Stomach (tissue), 9 donors: ENCODE results near the gene PDIA4. TPM values are rescaled to one million over a fixed set of nuclear protein-coding genes. Genes with fewer than 3 reads are reported as not detected.
"Not testable (repeated sequence)": the region's sequence is repeated elsewhere in the genome, so short reads cannot be mapped to it uniquely, and the experiment has no call there.

Experiments used
- DNase-seq, 2 donors: peaks; one replicate each; pipeline versions ENCODE4 v3.0.0 to v3.0.0-alpha.2; 2013 to 2019
- H3K27ac ChIP-seq, 5 donors: fragments of 200-600 bp in 4 of 5; sonication (generic) in 4 of 5; one replicate each; pipeline ENCODE4 v1.5.1; 2013 to 2019; ENCODE audit warnings: mild to moderate bottlenecking in 1 of 5, moderate library complexity in 1 of 5
- H3K27me3 ChIP-seq, 3 donors: fragments of 200-600 bp; sonication (generic); one replicate each; pipeline ENCODE4 v1.5.1; 2017 to 2019; ENCODE audit warnings: mixed run types in 1 of 3
- H3K36me3 ChIP-seq, 4 donors: fragments of 200-600 bp; sonication (generic); 1 replicate in 3 of 4; 2 replicates in 1 of 4; pipeline ENCODE4 v1.5.1; 2016 to 2019
- H3K4me1 ChIP-seq, 4 donors: fragments of 200-600 bp; sonication (generic); one replicate each; pipeline ENCODE4 v1.5.1; 2016 to 2019
- H3K4me3 ChIP-seq, 4 donors: fragments of 200-600 bp; sonication (generic) in 3 of 4; one replicate each; pipeline ENCODE4 v1.5.1; 2016 to 2019; ENCODE audit warnings: mild to moderate bottlenecking in 1 of 4
- H3K9me3 ChIP-seq, 4 donors: fragments of 200-600 bp; sonication (generic); one replicate each; pipeline ENCODE4 v1.5.1; 2016 to 2019
- EP300 ChIP-seq: sonication (generic); formaldehyde crosslinking; IDR thresholded peaks from one replicate; pipeline ENCODE4 v1.6.1; 2017; ENCODE audit warnings: antibody characterized with exemption
- POLR2A ChIP-seq, 4 donors: fragments of 450-650 bp; IDR thresholded peaks; one replicate each; pipeline ENCODE4 v1.6.1; 2016; ENCODE audit warnings: antibody characterized with exemption in 4 of 4, control low read depth in 2 of 4, mild to moderate bottlenecking in 1 of 4, moderate library complexity in 1 of 4
- POLR2AphosphoS5 ChIP-seq, 3 donors: sonication (generic); formaldehyde crosslinking; IDR thresholded peaks; one replicate each; pipeline ENCODE4 v1.6.1; 2016; ENCODE audit warnings: antibody characterized with exemption in 3 of 3
- WGBS, 5 donors: extraction: QIAGEN DNeasy Blood & Tissue Kit in 3 of 5; methylation state at CpG; one replicate each; pipeline versions ENCODE4 v1.1.5 to v1.1.7; 2013 to 2018; 5-methylcytosine and 5-hydroxymethylcytosine counted together
- intact Hi-C: fragments of 100-400 bp; cut with DNase I; formaldehyde crosslinking; loops from one replicate; pipeline ENCODE4 v1.15.1; 2023; ENCODE audit warnings: low total_unique reads
- polyA plus RNA-seq, 3 donors: library from polyadenylated mRNA; stranded (reverse); fragments of 200-250 nt; gene quantifications; one replicate each; pipeline ENCODE4 v1.2.3, GENCODE V29; 2013
- total RNA-seq, 5 donors: library from RNA; depleted of rRNA; stranded (reverse); fragments of >200 nt; gene quantifications; one replicate each; pipeline versions ENCODE4 v1.1.0 to v1.2.3, GENCODE V29; 2014 to 2016
- TF ChIP-seq, protein P1 (sequence below), 7 experiments: fragments of 450-650 bp in 4 of 7; fragments of 200-600 bp in 3 of 7; sonication (generic) in 3 of 7; IDR thresholded peaks; one replicate each; pipeline ENCODE4 v1.5.1; 2016 to 2019; ENCODE audit warnings: antibody characterized with exemption in 7 of 7, control low read depth in 2 of 7, mild to moderate bottlenecking in 1 of 7
- donor health status: healthy with polysubstance abuse.
- donor health status: Bipolar disorder and iron deficiency.
- donor health status: healthy.

Gene PDIA4
- total and polyA plus RNA-seq, 8 donors: 13.7 to 185 (median 73.3) TPM

DNA sequence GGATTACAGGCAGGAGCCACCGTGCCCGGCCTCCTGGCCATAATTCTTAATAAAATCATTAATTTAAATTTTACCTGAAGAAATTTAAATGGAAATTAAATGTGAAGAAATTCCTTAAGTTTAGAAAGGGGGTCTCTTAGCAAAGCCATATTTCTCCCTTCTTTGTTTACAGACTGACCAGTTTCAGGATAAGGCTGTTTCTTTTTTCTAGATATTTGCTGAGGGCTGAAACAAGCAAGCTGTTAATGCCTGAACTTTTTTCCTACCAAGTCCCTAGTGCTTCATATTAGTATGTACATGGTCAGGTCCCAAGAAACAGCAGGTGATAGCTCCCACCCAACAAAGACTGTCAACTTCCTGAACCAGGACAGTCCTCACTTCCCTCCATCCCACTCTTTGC lies 18.1 kb upstream of the PDIA4 start:
- intact Hi-C loops: no loop called here
- H3K9me3 ChIP-seq: no peaks in the 10 kb centered on the region
- no peaks in the 10 kb centered on the region for H3K4me1 ChIP-seq
- no peak for DNase-seq
- H3K4me3 ChIP-seq: no peak overlapping the region
- H3K36me3 ChIP-seq: no peaks in the 10 kb centered on the region
- no peak overlapping the region for H3K27ac ChIP-seq
- H3K27me3 ChIP-seq: no peaks in the 10 kb centered on the region
- 91 to 95% (median 93%) methylated on average over 2 of the region's 2 CpGs for WGBS, 5 donors
- TF ChIP-seq, protein P1, sequence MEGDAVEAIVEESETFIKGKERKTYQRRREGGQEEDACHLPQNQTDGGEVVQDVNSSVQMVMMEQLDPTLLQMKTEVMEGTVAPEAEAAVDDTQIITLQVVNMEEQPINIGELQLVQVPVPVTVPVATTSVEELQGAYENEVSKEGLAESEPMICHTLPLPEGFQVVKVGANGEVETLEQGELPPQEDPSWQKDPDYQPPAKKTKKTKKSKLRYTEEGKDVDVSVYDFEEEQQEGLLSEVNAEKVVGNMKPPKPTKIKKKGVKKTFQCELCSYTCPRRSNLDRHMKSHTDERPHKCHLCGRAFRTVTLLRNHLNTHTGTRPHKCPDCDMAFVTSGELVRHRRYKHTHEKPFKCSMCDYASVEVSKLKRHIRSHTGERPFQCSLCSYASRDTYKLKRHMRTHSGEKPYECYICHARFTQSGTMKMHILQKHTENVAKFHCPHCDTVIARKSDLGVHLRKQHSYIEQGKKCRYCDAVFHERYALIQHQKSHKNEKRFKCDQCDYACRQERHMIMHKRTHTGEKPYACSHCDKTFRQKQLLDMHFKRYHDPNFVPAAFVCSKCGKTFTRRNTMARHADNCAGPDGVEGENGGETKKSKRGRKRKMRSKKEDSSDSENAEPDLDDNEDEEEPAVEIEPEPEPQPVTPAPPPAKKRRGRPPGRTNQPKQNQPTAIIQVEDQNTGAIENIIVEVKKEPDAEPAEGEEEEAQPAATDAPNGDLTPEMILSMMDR (IDR thresholded peaks at IDR 0.05): no peak
- TF ChIP-seq POLR2AphosphoS5 (IDR thresholded peaks at IDR 0.05) (no peak), EP300 (no peak), POLR2A (IDR thresholded peaks at IDR 0.05) (no peak)

DNA sequence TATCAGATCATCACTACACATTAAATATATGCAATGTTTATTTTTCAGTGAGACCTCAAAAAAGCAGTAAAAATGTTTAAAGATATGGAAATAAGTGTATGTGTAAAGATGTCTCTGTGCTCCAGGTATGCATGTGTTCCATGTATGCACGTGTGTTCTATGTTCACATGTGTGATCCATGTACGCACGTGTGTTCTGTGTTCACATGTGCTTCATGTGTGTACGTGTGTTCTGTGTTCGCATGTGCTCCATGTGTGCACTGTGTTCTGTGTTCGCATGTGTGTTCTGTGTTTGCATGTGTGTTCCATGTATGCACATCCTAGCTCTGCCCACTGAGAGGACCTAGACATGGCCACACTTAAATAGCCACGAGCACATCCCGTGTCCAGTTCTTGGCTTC lies 15.6 kb upstream of the PDIA4 start:
- TF ChIP-seq POLR2AphosphoS5 (IDR thresholded peaks at IDR 0.05) (no peak), EP300 (no peak), POLR2A (IDR thresholded peaks at IDR 0.05) (no peak)
- TF ChIP-seq, protein P1 (IDR thresholded peaks at IDR 0.05): no peak
- no peak overlapping the region for H3K27ac ChIP-seq
- DNase-seq: no peak
- no peaks in the 10 kb centered on the region for H3K27me3 ChIP-seq
- H3K4me3 ChIP-seq: no peak overlapping the region
- no peaks in the 10 kb centered on the region for H3K4me1 ChIP-seq
- H3K36me3 ChIP-seq: no peaks in the 10 kb centered on the region
- 88 to 95% (median 93%) methylated on average over 8 of the region's 8 CpGs for whole genome bisulfite sequencing, 5 donors
- H3K9me3 ChIP-seq: no peaks in the 10 kb centered on the region
- intact Hi-C loops: no loop called here

DNA sequence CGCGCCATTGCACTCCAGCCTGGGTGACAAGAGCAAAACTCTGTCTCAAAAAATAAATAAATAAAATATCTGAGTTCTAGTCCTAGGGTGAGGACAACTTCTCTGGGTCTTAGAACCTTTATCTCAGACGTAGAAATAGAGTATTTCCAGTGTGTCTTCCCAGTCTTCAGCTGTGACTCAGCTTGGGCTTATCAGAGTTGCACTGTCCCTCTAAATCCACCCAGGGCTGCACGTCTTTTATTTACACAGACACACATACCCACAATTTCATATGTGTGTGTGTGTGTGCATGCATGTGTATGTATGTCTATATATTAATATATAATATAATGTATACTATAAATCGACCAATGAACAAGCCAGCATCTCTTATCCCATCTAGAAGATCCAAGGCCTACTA lies 13.0 kb upstream of the PDIA4 start:
- Histone ChIP-seq H3K4me1 (no peaks in the 10 kb centered on the region), H3K27me3 (no peaks in the 10 kb centered on the region), H3K36me3 (no peaks in the 10 kb centered on the region), H3K27ac (no peak overlapping the region), H3K4me3 (no peak overlapping the region), H3K9me3 (peaks cover 0 to 8% (median 0%) of the 10 kb centered on the region in 4 donors)
- DNase-seq: no peak
- intact Hi-C loops: no loop called here
- TF ChIP-seq POLR2AphosphoS5 (IDR thresholded peaks at IDR 0.05) (no peak), POLR2A (IDR thresholded peaks at IDR 0.05) (no peak), EP300 (no peak)
- TF ChIP-seq, protein P1 (IDR thresholded peaks at IDR 0.05): no peak
- 70 to 91% (median 79%) methylated on average over 5 of the region's 5 CpGs for WGBS, 5 donors

DNA sequence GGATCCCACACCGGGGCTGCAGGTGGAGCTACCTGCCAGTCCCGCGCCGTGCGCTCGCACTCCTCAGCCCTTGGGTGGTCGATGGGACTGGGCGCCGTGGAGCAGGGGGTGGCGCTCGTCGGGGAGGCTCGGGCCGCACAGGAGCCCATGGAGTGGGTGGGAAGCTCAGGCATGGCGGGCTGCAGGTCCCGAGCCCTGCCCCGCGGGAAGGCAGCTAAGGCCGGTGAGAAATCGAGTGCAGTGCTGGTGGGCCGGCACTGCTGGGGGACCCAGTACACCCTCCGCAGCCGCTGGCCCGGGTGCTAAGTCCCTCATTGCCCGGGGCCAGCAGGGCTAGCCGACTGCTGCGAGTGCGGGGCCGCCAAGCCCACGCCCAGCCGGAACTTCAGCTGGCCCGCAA lies 10.3 kb upstream of the PDIA4 start:
- WGBS, 5 donors: 89 to 96% (median 91%) methylated on average over 7 to 32 of the region's 32 CpGs
- H3K27ac ChIP-seq, H3K9me3 ChIP-seq, DNase-seq, intact Hi-C loops, H3K4me3 ChIP-seq, H3K36me3 ChIP-seq, H3K4me1 ChIP-seq, H3K27me3 ChIP-seq: not testable (repeated sequence)

DNA sequence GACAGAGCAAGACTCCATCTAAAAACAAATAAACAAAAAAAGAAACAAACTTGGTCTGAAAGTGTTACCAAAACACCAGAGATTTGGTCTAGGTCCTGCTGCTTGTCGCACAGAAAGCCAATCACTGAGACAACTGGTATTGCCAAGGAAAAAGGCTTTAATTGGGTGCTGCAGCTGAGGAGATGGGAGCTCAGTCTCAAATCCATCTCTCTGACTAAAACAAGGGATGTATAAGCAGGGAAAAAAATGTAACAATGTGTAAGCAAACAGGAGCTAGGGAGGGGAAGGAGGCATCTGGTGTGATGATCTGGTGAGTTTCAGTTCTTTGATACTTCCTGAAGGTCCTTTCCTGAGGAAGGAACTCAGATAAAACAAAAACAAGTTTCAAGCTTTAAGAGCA lies 8.4 kb upstream of the PDIA4 start:
- TF ChIP-seq POLR2A (IDR thresholded peaks at IDR 0.05): no peak
- TF ChIP-seq, protein P1 (IDR thresholded peaks at IDR 0.05): no peak
- TF ChIP-seq POLR2AphosphoS5 (IDR thresholded peaks at IDR 0.05): no peak
- no peak for TF ChIP-seq EP300
- Histone ChIP-seq H3K4me1 (no peaks in the 10 kb centered on the region), H3K27me3 (no peaks in the 10 kb centered on the region), H3K27ac (no peak overlapping the region), H3K9me3 (peaks cover 0 to 10% (median 0%) of the 10 kb centered on the region in 4 donors), H3K4me3 (no peak overlapping the region), H3K36me3 (no peaks in the 10 kb centered on the region)
- intact Hi-C loops: no loop called here
- 89 to 100% (median 100%) methylated on average over 1 of the region's 1 CpG for WGBS, 5 donors
- no peak for DNase-seq
